B cell (primary cell): ENCODE measurements around the gene SATB1. TPM values are rescaled to one million over a fixed set of nuclear protein-coding genes. Genes with fewer than 3 reads are reported as not detected.

ENCODE experiments used
- ATAC-seq: fragments of 200-7000 bp; cut with Tn5 transposase; one replicate; pipeline ENCODE4 v1.10.0; 2021; ENCODE audit warnings: low read depth, mild to moderate bottlenecking, moderate number of reproducible peaks, moderate library complexity
- CTCF ChIA-PET: fragments of 350-600 bp; sonication (Branson Sonifier 250); formaldehyde crosslinking; loops from one replicate; lab custom pipeline; 2021; ENCODE audit warnings: antibody characterized with exemption, inconsistent platforms; lab: Charles Lee
- POLR2A ChIA-PET: fragments of 350-600 bp; sonication (Branson Sonifier 250); formaldehyde crosslinking; loops from one replicate; lab custom pipeline; 2021; ENCODE audit warnings: antibody characterized with exemption; lab: Charles Lee
- DNase-seq: peaks from one replicate; pipeline ENCODE4 v3.0.0; 2013
- H2AFZ ChIP-seq: 2 replicates; pipeline ENCODE4 v1.6.1; 2012; ENCODE audit warnings: mild to moderate bottlenecking, low read depth, low read length; ENCODE audit not compliant: insufficient read depth, poor library complexity, severe bottlenecking
- H3K27ac ChIP-seq, 2 donors: 1 replicate in 1 of 2; 2 replicates in 1 of 2; pipeline ENCODE4 v1.5.1; 2012 to 2013; ENCODE audit warnings: low read length in 2 of 2, mild to moderate bottlenecking in 2 of 2, moderate library complexity in 1 of 2
- H3K27me3 ChIP-seq, 4 experiments: fragments of 200-600 bp in 1 of 4; sonication (generic) in 1 of 4; replicated peaks in 1 of 4; 1 replicate in 2 of 4; 2 replicates in 2 of 4; pipeline versions ENCODE4 v1.6.1 to v1.7.0; 2013 to 2016; ENCODE audit warnings: low read length in 3 of 4, mild to moderate bottlenecking in 2 of 4, mixed read lengths in 1 of 4, moderate library complexity in 1 of 4; ENCODE audit not compliant: insufficient read depth in 4 of 4, control insufficient read depth in 3 of 4; ENCODE audit errors: control extremely low read depth in 1 of 4
- H3K36me3 ChIP-seq, 2 experiments: replicated peaks in 1 of 2; 1 replicate in 1 of 2; 2 replicates in 1 of 2; pipeline versions ENCODE4 v1.6.1 to v1.7.1; 2013; ENCODE audit warnings: low read length in 1 of 2; ENCODE audit not compliant: insufficient read depth in 2 of 2, control insufficient read depth in 1 of 2; ENCODE audit errors: control extremely low read depth in 1 of 2, extremely low read depth in 1 of 2
- H3K4me1 ChIP-seq, 2 donors: fragments of 200-600 bp in 1 of 2; sonication (generic) in 1 of 2; 1 replicate in 1 of 2; 2 replicates in 1 of 2; pipeline versions ENCODE4 v1.5.1 to v1.6.1; 2013 to 2017; ENCODE audit warnings: low read length in 2 of 2; ENCODE audit not compliant: control insufficient read depth in 2 of 2, insufficient read depth in 2 of 2
- H3K4me2 ChIP-seq: replicated peaks from 2 replicates; pipeline ENCODE3; 2012; ENCODE audit warnings: mild to moderate bottlenecking, low read depth, low read length; ENCODE audit not compliant: poor library complexity, severe bottlenecking
- H3K4me3 ChIP-seq, 5 experiments: fragments of 200-600 bp in 1 of 5; sonication (generic) in 1 of 5; 1 replicate in 3 of 5; 2 replicates in 2 of 5; pipeline versions ENCODE4 v1.5.1 to v1.7.0; 2011 to 2016; ENCODE audit warnings: low read length in 4 of 5, mild to moderate bottlenecking in 4 of 5, low read depth in 2 of 5, control low read depth in 1 of 5, moderate library complexity in 1 of 5; ENCODE audit not compliant: insufficient read depth in 1 of 5; ENCODE audit errors: control extremely low read depth in 1 of 5, extremely low read depth in 1 of 5
- H3K79me2 ChIP-seq: fragments of 200-600 bp; sonication (generic); one replicate; pipeline ENCODE4 v1.6.0; 2016; ENCODE audit warnings: low read length; ENCODE audit not compliant: control insufficient read depth, insufficient read depth
- H3K9ac ChIP-seq: fragments of 200-600 bp; sonication (generic); 2 replicates; pipeline ENCODE4 v1.6.1; 2017; ENCODE audit warnings: mild to moderate bottlenecking, low read length, moderate library complexity
- H3K9me3 ChIP-seq, 3 donors: one replicate each; pipeline versions ENCODE4 v1.6.1 to v1.7.1; 2013; ENCODE audit warnings: low read length in 2 of 3; ENCODE audit not compliant: control insufficient read depth in 2 of 3, insufficient read depth in 1 of 3; ENCODE audit errors: control extremely low read depth in 1 of 3
- H4K20me1 ChIP-seq: 2 replicates; pipeline ENCODE4 v1.6.0; 2012; ENCODE audit warnings: mild to moderate bottlenecking, low read length; ENCODE audit not compliant: insufficient read depth, control insufficient read depth, poor library complexity, severe bottlenecking
- H3K27ac Mint-ChIP-seq: one replicate; pipeline ENCODE4 v1.8.0; 2021; ENCODE audit warnings: mixed read lengths
- H3K27me3 Mint-ChIP-seq: one replicate; pipeline ENCODE4 v1.8.0; 2021; ENCODE audit warnings: mixed read lengths
- H3K4me1 Mint-ChIP-seq: one replicate; pipeline ENCODE4 v1.8.0; 2021; ENCODE audit warnings: mixed read lengths
- H3K4me3 Mint-ChIP-seq: one replicate; pipeline ENCODE4 v1.8.0; 2021; ENCODE audit warnings: mixed read lengths
- H3K9me3 Mint-ChIP-seq: one replicate; pipeline ENCODE4 v1.8.0; 2022; ENCODE audit warnings: mixed read lengths; ENCODE audit not compliant: insufficient read depth
- EZH2 ChIP-seq: IDR thresholded peaks from 2 replicates; pipeline ENCODE4 v1.6.1; 2012; ENCODE audit warnings: borderline replicate concordance, low read depth, mild to moderate bottlenecking, moderate library complexity, low read length; ENCODE audit not compliant: insufficient read depth, poor library complexity, severe bottlenecking
- WGBS: methylation state at CpG from one replicate; pipeline ENCODE4 v1.1.5; 2013; ENCODE audit warnings: missing lambda C conversion rate; ENCODE audit not compliant: insufficient coverage; 5-methylcytosine and 5-hydroxymethylcytosine counted together
- intact Hi-C: fragments of 100-400 bp; cut with micrococcal nuclease; formaldehyde crosslinking; loops from one replicate; pipeline ENCODE4 v1.10.0; 2022
- polyA plus RNA-seq: library from polyadenylated mRNA; depleted of rRNA; stranded (reverse); fragments of >200 nt; gene quantifications from 2 replicates; pipeline ENCODE4 v1.2.3, GENCODE V29; 2012
- total RNA-seq, 2 donors: library from RNA; stranded (reverse); fragments of 120-200 nt in 1 of 2; gene quantifications; 1 replicate in 1 of 2; 2 replicates in 1 of 2; pipeline versions ENCODE4 v1.2.3 to v1.2.4, GENCODE V29; 2013 to 2022
- TF ChIP-seq, protein P1 (sequence below): fragments of 200-600 bp; IDR thresholded peaks from one replicate; pipeline ENCODE4 v1.8.0; 2022; ENCODE audit warnings: antibody characterized with exemption, mild to moderate bottlenecking

SATB1 gene
- total and polyA plus RNA-seq, 2 donors (not counting 1 experiment from before 2014, with no cell fraction given), result 42.3 to 66.5 TPM

GRCh38 chr3:18378218-18378617 is 46.9 kb downstream of the SATB1 start:
- H3K4me3 ChIP-seq, result no peak overlapping the region
- peaks cover 3% of the 10 kb centered on the region for H3K79me2 ChIP-seq
- DNase-seq, result no peak
- no peaks in the 10 kb centered on the region for H3K4me1 ChIP-seq
- no peak overlapping the region for H2AFZ ChIP-seq
- intact Hi-C loops, result no loop called here
- TF ChIP-seq, protein P1, sequence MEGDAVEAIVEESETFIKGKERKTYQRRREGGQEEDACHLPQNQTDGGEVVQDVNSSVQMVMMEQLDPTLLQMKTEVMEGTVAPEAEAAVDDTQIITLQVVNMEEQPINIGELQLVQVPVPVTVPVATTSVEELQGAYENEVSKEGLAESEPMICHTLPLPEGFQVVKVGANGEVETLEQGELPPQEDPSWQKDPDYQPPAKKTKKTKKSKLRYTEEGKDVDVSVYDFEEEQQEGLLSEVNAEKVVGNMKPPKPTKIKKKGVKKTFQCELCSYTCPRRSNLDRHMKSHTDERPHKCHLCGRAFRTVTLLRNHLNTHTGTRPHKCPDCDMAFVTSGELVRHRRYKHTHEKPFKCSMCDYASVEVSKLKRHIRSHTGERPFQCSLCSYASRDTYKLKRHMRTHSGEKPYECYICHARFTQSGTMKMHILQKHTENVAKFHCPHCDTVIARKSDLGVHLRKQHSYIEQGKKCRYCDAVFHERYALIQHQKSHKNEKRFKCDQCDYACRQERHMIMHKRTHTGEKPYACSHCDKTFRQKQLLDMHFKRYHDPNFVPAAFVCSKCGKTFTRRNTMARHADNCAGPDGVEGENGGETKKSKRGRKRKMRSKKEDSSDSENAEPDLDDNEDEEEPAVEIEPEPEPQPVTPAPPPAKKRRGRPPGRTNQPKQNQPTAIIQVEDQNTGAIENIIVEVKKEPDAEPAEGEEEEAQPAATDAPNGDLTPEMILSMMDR, result no peak
- no peak for TF ChIP-seq EZH2
- no peaks in the 10 kb centered on the region for H3K27me3 ChIP-seq
- H3K9me3 Mint-ChIP-seq, result no peaks in the 10 kb centered on the region
- no peak overlapping the region for H3K4me3 Mint-ChIP-seq
- no peak overlapping the region for H3K4me2 ChIP-seq
- ChIA-PET CTCF (interaction anchor here (2.1 kb wide), 1 partner anchor 11 kb away, joined by 6 read pairs; no protein-coding TSS in a partner anchor), POLR2A (no interaction called here)
- peaks cover 3% of the 10 kb centered on the region for H3K4me1 Mint-ChIP-seq
- peaks cover 7 to 29% of the 10 kb centered on the region in 2 experiments for H3K36me3 ChIP-seq
- no peaks in the 10 kb centered on the region for H3K27me3 Mint-ChIP-seq
- H4K20me1 ChIP-seq, result no peaks in the 10 kb centered on the region
- no peak for ATAC-seq
- 100% methylated on average over 1 of the region's 2 CpGs for whole genome bisulfite sequencing
- H3K9me3 ChIP-seq, result no peaks in the 10 kb centered on the region
- H3K27ac ChIP-seq, result no peak overlapping the region
- no peak overlapping the region for H3K9ac ChIP-seq
- no peak overlapping the region for H3K27ac Mint-ChIP-seq

DNA sequence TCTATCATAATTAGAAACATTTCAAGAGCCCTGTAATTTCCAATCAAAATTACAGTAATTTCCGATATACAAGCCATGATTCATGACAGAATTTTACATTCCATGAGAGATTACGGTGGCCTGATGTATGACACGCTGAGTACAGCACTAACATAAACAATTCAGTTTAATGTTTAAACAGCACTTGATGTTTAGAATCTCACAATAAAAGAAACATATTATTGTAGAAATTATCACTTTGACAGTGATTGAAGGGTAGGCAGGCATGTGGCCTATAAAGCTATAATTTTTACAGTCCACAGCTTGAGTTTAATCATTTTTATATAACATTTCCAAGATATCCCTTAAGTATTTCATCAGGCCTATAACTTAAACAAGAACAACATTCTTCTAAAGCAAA is 48.5 kb downstream of the SATB1 start:
- TF ChIP-seq EZH2, result no peak
- TF ChIP-seq, protein P1, result no peak
- intact Hi-C loops, result no loop called here
- Histone ChIP-seq H3K27me3 (no peaks in the 10 kb centered on the region), H4K20me1 (no peaks in the 10 kb centered on the region), H2AFZ (no peak overlapping the region), H3K9me3 (no peaks in the 10 kb centered on the region), H3K4me1 (no peaks in the 10 kb centered on the region), H3K4me3 (no peak overlapping the region), H3K27ac (no peak overlapping the region), H3K36me3 (peaks cover 7 to 28% of the 10 kb centered on the region in 2 experiments), H3K4me2 (no peak overlapping the region), H3K79me2 (peaks cover 3% of the 10 kb centered on the region), H3K9ac (no peak overlapping the region)
- H3K4me3 Mint-ChIP-seq, result no peak overlapping the region
- H3K27me3 Mint-ChIP-seq, result no peaks in the 10 kb centered on the region
- H3K27ac Mint-ChIP-seq, result no peak overlapping the region
- CTCF ChIA-PET, result interaction anchor here (1.1 kb wide), 1 partner anchor 12 kb away, joined by 4 read pairs; no protein-coding TSS in a partner anchor
- POLR2A ChIA-PET, result no interaction called here
- H3K9me3 Mint-ChIP-seq, result no peaks in the 10 kb centered on the region
- no peak for DNase-seq
- H3K4me1 Mint-ChIP-seq, result peaks cover 3% of the 10 kb centered on the region
- WGBS, result 100% methylated on average over 1 of the region's 3 CpGs
- no peak for ATAC-seq
